PFSK-1 (cell line): ENCODE measurements around the gene MTMR10.

Experiments
- SIN3A ChIP-seq: IDR thresholded peaks from 2 replicates; pipeline ENCODE4 v1.6.1; 2012; ENCODE audit warnings: mild to moderate bottlenecking, low read length, moderate library complexity, borderline replicate concordance; ENCODE audit not compliant: insufficient read depth
- TF ChIP-seq, protein P1 (sequence below), 2 experiments: IDR thresholded peaks; 2 replicates each; pipeline versions ENCODE4 v1.6.1 to v1.8.0; 2011 to 2012; ENCODE audit warnings: low read depth in 2 of 2, low read length in 2 of 2, control low read depth in 1 of 2, inconsistent platforms in 1 of 2, mild to moderate bottlenecking in 1 of 2, moderate library complexity in 1 of 2; ENCODE audit not compliant: insufficient read depth in 1 of 2

GRCh38 chr15:30905821-30906220 lies 85.6 kb downstream of the MTMR10 start:
- TF ChIP-seq, protein P1, sequence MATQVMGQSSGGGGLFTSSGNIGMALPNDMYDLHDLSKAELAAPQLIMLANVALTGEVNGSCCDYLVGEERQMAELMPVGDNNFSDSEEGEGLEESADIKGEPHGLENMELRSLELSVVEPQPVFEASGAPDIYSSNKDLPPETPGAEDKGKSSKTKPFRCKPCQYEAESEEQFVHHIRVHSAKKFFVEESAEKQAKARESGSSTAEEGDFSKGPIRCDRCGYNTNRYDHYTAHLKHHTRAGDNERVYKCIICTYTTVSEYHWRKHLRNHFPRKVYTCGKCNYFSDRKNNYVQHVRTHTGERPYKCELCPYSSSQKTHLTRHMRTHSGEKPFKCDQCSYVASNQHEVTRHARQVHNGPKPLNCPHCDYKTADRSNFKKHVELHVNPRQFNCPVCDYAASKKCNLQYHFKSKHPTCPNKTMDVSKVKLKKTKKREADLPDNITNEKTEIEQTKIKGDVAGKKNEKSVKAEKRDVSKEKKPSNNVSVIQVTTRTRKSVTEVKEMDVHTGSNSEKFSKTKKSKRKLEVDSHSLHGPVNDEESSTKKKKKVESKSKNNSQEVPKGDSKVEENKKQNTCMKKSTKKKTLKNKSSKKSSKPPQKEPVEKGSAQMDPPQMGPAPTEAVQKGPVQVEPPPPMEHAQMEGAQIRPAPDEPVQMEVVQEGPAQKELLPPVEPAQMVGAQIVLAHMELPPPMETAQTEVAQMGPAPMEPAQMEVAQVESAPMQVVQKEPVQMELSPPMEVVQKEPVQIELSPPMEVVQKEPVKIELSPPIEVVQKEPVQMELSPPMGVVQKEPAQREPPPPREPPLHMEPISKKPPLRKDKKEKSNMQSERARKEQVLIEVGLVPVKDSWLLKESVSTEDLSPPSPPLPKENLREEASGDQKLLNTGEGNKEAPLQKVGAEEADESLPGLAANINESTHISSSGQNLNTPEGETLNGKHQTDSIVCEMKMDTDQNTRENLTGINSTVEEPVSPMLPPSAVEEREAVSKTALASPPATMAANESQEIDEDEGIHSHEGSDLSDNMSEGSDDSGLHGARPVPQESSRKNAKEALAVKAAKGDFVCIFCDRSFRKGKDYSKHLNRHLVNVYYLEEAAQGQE (IDR thresholded peaks at IDR 0.05; ENCODE audit: insufficient read depth in 1 of 2, low read depth in 2 of 2, low read length in 2 of 2): no peak
- no peak for TF ChIP-seq SIN3A
